Endodermal cell (in vitro differentiated cells): ENCODE data around the gene GUCA1C. TPM values are rescaled to one million over a fixed set of nuclear protein-coding genes. Genes with fewer than 3 reads are reported as not detected.
A peak's percentile ranks its signal among the peaks of the same experiment; 100 is the strongest.

ENCODE experiments used
- DNase-seq: peaks from one replicate; pipeline ENCODE4 v3.0.0-alpha.2; 2017
- H3K27ac ChIP-seq: 2 replicates; pipeline ENCODE4 v1.5.1; 2013; ENCODE audit warnings: mild to moderate bottlenecking, low read depth, low read length, moderate library complexity
- H3K27me3 ChIP-seq: 2 replicates; pipeline ENCODE4 v1.6.1; 2013; ENCODE audit warnings: mild to moderate bottlenecking, low read length, moderate library complexity; ENCODE audit not compliant: insufficient read depth, control insufficient read depth, poor library complexity, severe bottlenecking
- H3K36me3 ChIP-seq: 2 replicates; pipeline ENCODE4 v1.7.0; 2013; ENCODE audit warnings: mild to moderate bottlenecking, low read length, moderate library complexity; ENCODE audit not compliant: control insufficient read depth, insufficient read depth
- H3K4me1 ChIP-seq: one replicate; pipeline ENCODE4 v1.7.0; 2013; ENCODE audit warnings: low read length; ENCODE audit not compliant: control insufficient read depth, insufficient read depth
- H3K4me3 ChIP-seq: 2 replicates; pipeline ENCODE4 v1.5.1; 2013; ENCODE audit warnings: mild to moderate bottlenecking, low read length, moderate library complexity
- H3K9ac ChIP-seq: 2 replicates; pipeline ENCODE4 v1.6.1; 2013; ENCODE audit warnings: mild to moderate bottlenecking, low read length, moderate library complexity; ENCODE audit not compliant: poor library complexity, severe bottlenecking; ENCODE audit errors: extremely low read depth
- H3K9me3 ChIP-seq: 2 replicates; pipeline ENCODE4 v1.6.1; 2013; ENCODE audit warnings: mild to moderate bottlenecking, low read length, moderate library complexity; ENCODE audit not compliant: control insufficient read depth
- H3K27ac Mint-ChIP-seq: 2 replicates; pipeline ENCODE4 v1.8.0; 2020; ENCODE audit warnings: mixed read lengths
- H3K27me3 Mint-ChIP-seq: 2 replicates; pipeline ENCODE4 v1.8.0; 2021; ENCODE audit warnings: mild to moderate bottlenecking, mixed read lengths; ENCODE audit not compliant: insufficient read depth
- H3K36me3 Mint-ChIP-seq: 2 replicates; pipeline ENCODE4 v1.8.0; 2020; ENCODE audit warnings: low read depth, mixed read lengths
- H3K4me1 Mint-ChIP-seq: 2 replicates; pipeline ENCODE4 v1.8.0; 2020; ENCODE audit warnings: mixed read lengths
- H3K4me3 Mint-ChIP-seq: 2 replicates; pipeline ENCODE4 v1.8.0; 2020; ENCODE audit warnings: mild to moderate bottlenecking, moderate library complexity, mixed read lengths
- H3K9me3 Mint-ChIP-seq: 2 replicates; pipeline ENCODE4 v1.8.0; 2020; ENCODE audit warnings: mild to moderate bottlenecking, mixed read lengths
- CTCF ChIP-seq: fragments of 200-600 bp; sonication (generic); conservative IDR thresholded peaks from 2 replicates; pipeline ENCODE4 v1.5.0; 2021; ENCODE audit warnings: antibody characterized with exemption, mild to moderate bottlenecking
- WGBS, 2 experiments: methylation state at CpG; one replicate each; pipeline versions ENCODE4 v1.1.5 to v1.1.7; 2013; ENCODE audit warnings: missing lambda C conversion rate in 2 of 2, mixed read lengths in 1 of 2; ENCODE audit not compliant: insufficient coverage in 1 of 2, insufficient read length in 1 of 2; 5-methylcytosine and 5-hydroxymethylcytosine counted together
- total RNA-seq, 2 donors: library from RNA; stranded (reverse); fragmentation: NEBNext Ultra II Directional in 1 of 2; extraction: Animal tissue kit (Norgen Biotek cat#: 25700) in 1 of 2; gene quantifications; 2 replicates in 1 of 2; 3 replicates in 1 of 2; pipeline ENCODE4 v1.2.1, GENCODE V29; 2021

GUCA1C gene
- total RNA-seq, 2 donors from 2014 or later = not detected

- no peaks in the 10 kb centered on the region for H3K27me3 Mint-ChIP-seq
- 79 to 100% methylated on average over 1 to 8 of the region's 8 CpGs for WGBS, 2 experiments
- H3K9me3 Mint-ChIP-seq = no peaks in the 10 kb centered on the region
- Histone ChIP-seq H3K27me3 (no peaks in the 10 kb centered on the region), H3K36me3 (no peaks in the 10 kb centered on the region), H3K4me3 (no peak overlapping the region), H3K9me3 (no peaks in the 10 kb centered on the region), H3K27ac (no peak overlapping the region), H3K9ac (no peak overlapping the region), H3K4me1 (no peaks in the 10 kb centered on the region)
- H3K4me1 Mint-ChIP-seq = no peaks in the 10 kb centered on the region
- no peaks in the 10 kb centered on the region for H3K36me3 Mint-ChIP-seq
- no peak overlapping the region for H3K27ac Mint-ChIP-seq
- TF ChIP-seq CTCF = peak; percentile 64
- no peak overlapping the region for H3K4me3 Mint-ChIP-seq
- peak; percentile 69 for DNase-seq
These were observed 73.8 kb downstream of the GUCA1C start for GRCh38 chr3:108879915-108880314.

GRCh38 chr3:108877901-108878300 lies 75.8 kb downstream of the GUCA1C start:
- Mint-ChIP-seq H3K27me3 (no peaks in the 10 kb centered on the region), H3K36me3 (no peaks in the 10 kb centered on the region), H3K4me3 (no peak overlapping the region), H3K4me1 (no peaks in the 10 kb centered on the region), H3K27ac (no peak overlapping the region), H3K9me3 (no peaks in the 10 kb centered on the region)
- no peak for DNase-seq
- H3K9me3 ChIP-seq = no peaks in the 10 kb centered on the region
- H3K27me3 ChIP-seq = no peaks in the 10 kb centered on the region
- H3K4me3 ChIP-seq = no peak overlapping the region
- H3K27ac ChIP-seq = no peak overlapping the region
- H3K36me3 ChIP-seq = no peaks in the 10 kb centered on the region
- 47% methylated on average over 1 of the region's 1 CpG; no CpG with 5 or more reads in 1 of the 2 experiments for WGBS, 2 experiments
- H3K4me1 ChIP-seq = no peaks in the 10 kb centered on the region
- TF ChIP-seq CTCF = no peak
- no peak overlapping the region for H3K9ac ChIP-seq

- peaks cover 3% of the 10 kb centered on the region for H3K9me3 Mint-ChIP-seq
- no peak overlapping the region for H3K27ac Mint-ChIP-seq
- Histone ChIP-seq H3K9ac (no peak overlapping the region), H3K9me3 (no peaks in the 10 kb centered on the region), H3K4me3 (no peak overlapping the region), H3K27ac (no peak overlapping the region), H3K36me3 (no peaks in the 10 kb centered on the region), H3K27me3 (no peaks in the 10 kb centered on the region), H3K4me1 (no peaks in the 10 kb centered on the region)
- no peak overlapping the region for H3K4me3 Mint-ChIP-seq
- H3K36me3 Mint-ChIP-seq = no peaks in the 10 kb centered on the region
- peaks cover 3% of the 10 kb centered on the region for H3K4me1 Mint-ChIP-seq
- peak; percentile 47 for DNase-seq
- TF ChIP-seq CTCF = no peak
- WGBS, 2 experiments = 96 to 100% methylated on average over 5 to 6 of the region's 6 CpGs
- no peaks in the 10 kb centered on the region for H3K27me3 Mint-ChIP-seq
These were observed 89.9 kb downstream of the GUCA1C start for GRCh38 chr3:108863799-108864135.
